ENCODE results near the gene UBE2F.

- no peak for TF ChIP-seq CTCF (IDR thresholded peaks at IDR 0.05; ENCODE audit: poor library complexity)
- TF ChIP-seq EZH2phosphoT487 (IDR thresholded peaks at IDR 0.05; ENCODE audit: low read depth, severe bottlenecking, unreplicated experiment): no peak
- no peak for TF ChIP-seq EZH2 (IDR thresholded peaks at IDR 0.05; ENCODE audit: borderline replicate concordance)
Measured at GRCh38 chr2:237943395-237944094, 23.3 kb upstream of the UBE2F start.
